GM21737 (cell line): ENCODE data around the gene RASSF8.
"Not testable (repeated sequence)": the region's sequence is repeated elsewhere in the genome, so short reads cannot be mapped to it uniquely, and the experiment has no call there.

ENCODE experiments used
- ATAC-seq: cut with Tn5 transposase; IDR thresholded peaks from one replicate; pipeline ENCODE4 v1.9.1; 2021; ENCODE audit warnings: mild to moderate bottlenecking, moderate library complexity; ENCODE audit not compliant: unreplicated experiment

The RASSF8 gene

GRCh38 chr12:26055087-26055486 lies 96.6 kb downstream of the RASSF8 start:
- ATAC-seq, result no peak

GRCh38 chr12:26056335-26056734 lies 97.9 kb downstream of the RASSF8 start:
- ATAC-seq, result no peak

- ATAC-seq, result not testable (repeated sequence)
Observed at GRCh38 chr12:26057271-26057670, 98.8 kb downstream of the RASSF8 start.

- ATAC-seq, result no peak
Observed at GRCh38 chr12:26058308-26058707, 99.8 kb downstream of the RASSF8 start.

- no peak for ATAC-seq
Observed at GRCh38 chr12:26058818-26059217, 100.3 kb downstream of the RASSF8 start.

- no peak for ATAC-seq
Observed at GRCh38 chr12:26062006-26062405, 103.5 kb downstream of the RASSF8 start.

GRCh38 chr12:26062566-26062965 lies 104.1 kb downstream of the RASSF8 start:
- ATAC-seq, result no peak

GRCh38 chr12:26065451-26065850 lies 107.0 kb downstream of the RASSF8 start:
- no peak for ATAC-seq

- ATAC-seq, result no peak
Observed at GRCh38 chr12:26068503-26068902, 110.0 kb downstream of the RASSF8 start.

GRCh38 chr12:26069796-26070195 lies 111.3 kb downstream of the RASSF8 start:
- ATAC-seq, result no peak

- no peak for ATAC-seq
Observed at GRCh38 chr12:26077915-26078702, 119.6 kb downstream of the RASSF8 start.

- ATAC-seq, result no peak
Observed at GRCh38 chr12:26080911-26081310, 122.4 kb downstream of the RASSF8 start.

GRCh38 chr12:26086936-26087335 lies 128.5 kb downstream of the RASSF8 start:
- no peak for ATAC-seq

- ATAC-seq, result peak; percentile 94
Observed at GRCh38 chr12:26088998-26089397, 130.5 kb downstream of the RASSF8 start.

- no peak for ATAC-seq
Observed at GRCh38 chr12:26090836-26091510, 132.5 kb downstream of the RASSF8 start.

- no peak for ATAC-seq
Observed at GRCh38 chr12:26091822-26092221, 133.3 kb downstream of the RASSF8 start.

- no peak for ATAC-seq
Observed at GRCh38 chr12:26092346-26093105, 134.0 kb downstream of the RASSF8 start.

- no peak for ATAC-seq
Observed at GRCh38 chr12:26095186-26095585, 136.7 kb downstream of the RASSF8 start.

GRCh38 chr12:26096036-26096435 lies 137.6 kb downstream of the RASSF8 start:
- ATAC-seq, result no peak

- no peak for ATAC-seq
Observed at GRCh38 chr12:26097046-26097878, 138.8 kb downstream of the RASSF8 start.
